ENCODE results near the gene RAP1GDS1.

The RAP1GDS1 gene

GRCh38 chr4:98298022-98298421 is 36.8 kb downstream of the RAP1GDS1 start:
- no peak for TF ChIP-seq CTCF (conservative IDR thresholded peaks at IDR 0.05; ENCODE audit: low read depth)
- ChIA-PET CTCF (interaction anchor here (0.7 kb wide), 2 partner anchors 45 to 521 kb away, joined by 3 read pairs; no protein-coding TSS in a partner anchor), POLR2A (ENCODE audit: low non-redundant PET) (no interaction called here)
- H3K27ac ChIP-seq = no peak overlapping the region
- DNase-seq (ENCODE audit: low spot score) = no peak

- H3K27ac ChIP-seq = no peak overlapping the region
- no peak for TF ChIP-seq CTCF (conservative IDR thresholded peaks at IDR 0.05; ENCODE audit: low read depth)
- POLR2A ChIA-PET (ENCODE audit: low non-redundant PET) = no interaction called here
- CTCF ChIA-PET = no interaction called here
- no peak for DNase-seq (ENCODE audit: low spot score)
Observed at GRCh38 chr4:98300706-98301105, 39.5 kb downstream of the RAP1GDS1 start.

GRCh38 chr4:98305576-98305975 is 44.4 kb downstream of the RAP1GDS1 start:
- POLR2A ChIA-PET (ENCODE audit: low non-redundant PET) = no interaction called here
- no peak for TF ChIP-seq CTCF (conservative IDR thresholded peaks at IDR 0.05; ENCODE audit: low read depth)
- no peak for DNase-seq (ENCODE audit: low spot score)
- CTCF ChIA-PET = no interaction called here
- H3K27ac ChIP-seq = no peak overlapping the region

- TF ChIP-seq CTCF (conservative IDR thresholded peaks at IDR 0.05; ENCODE audit: low read depth) = no peak
- ChIA-PET POLR2A (ENCODE audit: low non-redundant PET) (no interaction called here), CTCF (no interaction called here)
- H3K27ac ChIP-seq = no peak overlapping the region
- DNase-seq (ENCODE audit: low spot score) = no peak
Observed at GRCh38 chr4:98310867-98311266, 49.7 kb downstream of the RAP1GDS1 start.

GRCh38 chr4:98311656-98312055 is 50.5 kb downstream of the RAP1GDS1 start:
- CTCF ChIA-PET = no interaction called here
- DNase-seq (ENCODE audit: low spot score) = no peak
- no peak for TF ChIP-seq CTCF (conservative IDR thresholded peaks at IDR 0.05; ENCODE audit: low read depth)
- no peak overlapping the region for H3K27ac ChIP-seq
- POLR2A ChIA-PET (ENCODE audit: low non-redundant PET) = no interaction called here

- no peak overlapping the region for H3K27ac ChIP-seq
- no peak for DNase-seq (ENCODE audit: low spot score)
- CTCF ChIA-PET = no interaction called here
- POLR2A ChIA-PET (ENCODE audit: low non-redundant PET) = no interaction called here
- no peak for TF ChIP-seq CTCF (conservative IDR thresholded peaks at IDR 0.05; ENCODE audit: low read depth)
Observed at GRCh38 chr4:98314791-98315565, 53.8 kb downstream of the RAP1GDS1 start.

Measured in RWPE1 (cell line).